Right atrium auricular region (tissue), 2 donors: Measurements from ENCODE around the gene LRIG2. TPM values are rescaled to one million over a fixed set of nuclear protein-coding genes. Genes with fewer than 3 reads are reported as not detected.

Experiments used
- DNase-seq: peaks from one replicate; pipeline ENCODE4 v3.0.0-alpha.2; 2019; ENCODE audit warnings: low spot score
- H3K27ac ChIP-seq, 2 donors: fragments of 200-600 bp; sonication (generic); 1 replicate in 1 of 2; 2 replicates in 1 of 2; pipeline ENCODE4 v1.5.1; 2016 to 2019
- H3K27me3 ChIP-seq, 2 donors: fragments of 200-600 bp; sonication (generic); one replicate each; pipeline versions ENCODE4 v1.5.1 to v1.6.0; 2017 to 2019
- H3K36me3 ChIP-seq: fragments of 200-600 bp; sonication (generic); one replicate; pipeline ENCODE4 v1.5.1; 2016
- H3K4me1 ChIP-seq, 2 donors: fragments of 200-600 bp; sonication (generic); one replicate each; pipeline versions ENCODE4 v1.5.1 to v1.6.0; 2017 to 2019
- H3K4me3 ChIP-seq, 2 donors: fragments of 200-600 bp; sonication (generic); 1 replicate in 1 of 2; 2 replicates in 1 of 2; pipeline ENCODE4 v1.5.1; 2017 to 2019; ENCODE audit warnings: mild to moderate bottlenecking in 1 of 2, moderate library complexity in 1 of 2
- H3K9me3 ChIP-seq, 2 donors: fragments of 200-600 bp; sonication (generic); one replicate each; pipeline ENCODE4 v1.5.1; 2019
- CTCF ChIP-seq, 2 donors: fragments of 200-600 bp; sonication (generic); IDR thresholded peaks; one replicate each; pipeline ENCODE4 v1.5.1; 2019; ENCODE audit warnings: antibody characterized with exemption in 2 of 2
- total RNA-seq, 2 donors: library from RNA; depleted of rRNA; stranded (reverse); fragments of >200 nt; gene quantifications; one replicate each; pipeline ENCODE4 v1.1.0, GENCODE V29; 2016

LRIG2 gene
- total RNA-seq, 2 donors from 2014 or later = 7.1 to 10.4 TPM

- Histone ChIP-seq H3K27me3 (no peaks in the 10 kb centered on the region), H3K9me3 (no peaks in the 10 kb centered on the region), H3K4me3 (no peak overlapping the region), H3K27ac (peak overlapping the region in 1 of 2 donors; percentile 42), H3K36me3 (no peaks in the 10 kb centered on the region), H3K4me1 (peaks cover 0 to 24% of the 10 kb centered on the region in 2 donors)
- DNase-seq = no peak
- no peak for TF ChIP-seq CTCF (IDR thresholded peaks at IDR 0.05)
These were observed 13.5 kb downstream of the LRIG2 start for GRCh38 chr1:113086541-113086940.

- Histone ChIP-seq H3K9me3 (no peaks in the 10 kb centered on the region), H3K27ac (peak overlapping the region; percentile 70 to 75), H3K36me3 (peaks cover 9% of the 10 kb centered on the region), H3K27me3 (no peaks in the 10 kb centered on the region), H3K4me1 (peaks cover 0 to 24% of the 10 kb centered on the region in 2 donors), H3K4me3 (no peak overlapping the region)
- no peak for TF ChIP-seq CTCF (IDR thresholded peaks at IDR 0.05)
- no peak for DNase-seq
These were observed 16.0 kb downstream of the LRIG2 start for GRCh38 chr1:113088972-113089371.

GRCh38 chr1:113090051-113090450, 17.1 kb downstream of the LRIG2 start:
- TF ChIP-seq CTCF (IDR thresholded peaks at IDR 0.05) = no peak
- H3K27me3 ChIP-seq = no peaks in the 10 kb centered on the region
- H3K4me3 ChIP-seq = no peak overlapping the region
- peak overlapping the region in 1 of 2 donors; percentile 75 for H3K27ac ChIP-seq
- H3K4me1 ChIP-seq = peaks cover 0 to 24% of the 10 kb centered on the region in 2 donors
- H3K36me3 ChIP-seq = peaks cover 20% of the 10 kb centered on the region
- no peaks in the 10 kb centered on the region for H3K9me3 ChIP-seq
- no peak for DNase-seq

GRCh38 chr1:113091988-113092594, 19.1 kb downstream of the LRIG2 start:
- H3K27ac ChIP-seq = no peak overlapping the region
- peaks cover 0 to 21% of the 10 kb centered on the region in 2 donors for H3K4me1 ChIP-seq
- no peak for TF ChIP-seq CTCF (IDR thresholded peaks at IDR 0.05)
- H3K9me3 ChIP-seq = no peaks in the 10 kb centered on the region
- peaks cover 37% of the 10 kb centered on the region for H3K36me3 ChIP-seq
- no peak overlapping the region for H3K4me3 ChIP-seq
- no peak for DNase-seq
- H3K27me3 ChIP-seq = no peaks in the 10 kb centered on the region

- Histone ChIP-seq H3K4me1 (peaks cover 0 to 9% of the 10 kb centered on the region in 2 donors), H3K9me3 (no peaks in the 10 kb centered on the region), H3K27me3 (no peaks in the 10 kb centered on the region), H3K36me3 (peaks cover 59% of the 10 kb centered on the region), H3K27ac (no peak overlapping the region), H3K4me3 (no peak overlapping the region)
- TF ChIP-seq CTCF (IDR thresholded peaks at IDR 0.05) = no peak
- DNase-seq = no peak
These were observed 21.5 kb downstream of the LRIG2 start for GRCh38 chr1:113094506-113094905.
